Right forelimb (tissue), 1 donor: ENCODE results near the gene PAIP2.

Source experiments
- DNase-seq: peaks from one replicate; pipeline ENCODE4 v3.0.0-alpha.2; 2018

PAIP2 gene

DNA sequence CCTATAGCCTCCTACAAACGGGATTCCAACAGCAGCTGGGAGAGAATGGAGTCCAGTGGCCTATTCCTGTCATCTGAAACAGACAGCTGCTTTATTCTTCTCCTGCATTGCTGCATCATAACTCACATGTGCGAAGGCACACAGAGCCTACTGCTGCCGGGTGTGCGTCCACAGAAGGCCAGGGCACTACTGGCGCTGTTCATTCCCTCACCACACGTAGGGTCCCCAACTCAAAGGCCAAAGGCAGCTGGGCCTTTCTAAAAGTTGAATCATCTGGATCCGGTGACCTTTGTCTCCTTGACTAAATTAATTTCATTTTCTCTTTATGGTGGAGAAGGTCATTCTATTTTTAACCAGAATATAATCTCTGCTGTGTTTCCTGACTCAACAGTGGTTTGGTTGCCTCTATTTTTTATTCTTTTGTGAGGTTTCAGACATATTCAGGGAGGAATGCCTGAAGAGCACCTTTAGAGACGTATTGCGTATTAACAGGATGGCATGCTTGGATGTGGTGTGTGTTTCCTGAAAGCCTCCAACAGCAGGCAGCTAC lies 73.0 kb downstream of the PAIP2 start:
- no peak for DNase-seq

DNA sequence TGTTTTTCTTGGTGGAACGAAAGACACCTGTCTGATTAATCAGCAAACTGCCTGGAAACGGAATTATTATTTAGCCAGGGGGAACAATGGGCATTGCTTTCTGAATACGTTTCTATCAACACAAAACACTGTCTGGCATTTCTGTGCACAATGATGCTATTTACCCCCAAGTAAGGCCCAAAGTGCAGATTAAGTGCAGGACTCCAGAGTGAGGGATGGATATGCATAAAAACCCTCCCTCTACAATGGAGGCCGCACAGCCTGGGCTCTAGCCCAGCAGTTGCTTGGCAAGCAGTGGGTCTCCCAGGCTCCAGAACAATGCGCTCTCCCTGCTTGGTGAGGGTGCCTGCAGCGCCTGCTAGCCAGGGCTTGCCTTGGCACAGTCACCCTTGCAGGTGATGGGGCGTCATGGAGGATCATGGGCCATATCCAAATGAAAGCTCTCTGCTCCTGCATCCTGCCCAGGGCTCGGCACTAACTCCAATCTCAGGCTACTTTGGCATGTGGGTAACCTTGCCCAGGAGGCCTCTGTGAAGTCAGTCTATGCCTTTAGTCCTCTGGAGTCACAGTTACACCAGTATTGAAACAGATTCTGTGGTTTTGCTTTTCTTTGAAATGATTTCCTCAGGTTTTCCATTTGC lies 73.7 kb downstream of the PAIP2 start:
- no peak for DNase-seq

DNA sequence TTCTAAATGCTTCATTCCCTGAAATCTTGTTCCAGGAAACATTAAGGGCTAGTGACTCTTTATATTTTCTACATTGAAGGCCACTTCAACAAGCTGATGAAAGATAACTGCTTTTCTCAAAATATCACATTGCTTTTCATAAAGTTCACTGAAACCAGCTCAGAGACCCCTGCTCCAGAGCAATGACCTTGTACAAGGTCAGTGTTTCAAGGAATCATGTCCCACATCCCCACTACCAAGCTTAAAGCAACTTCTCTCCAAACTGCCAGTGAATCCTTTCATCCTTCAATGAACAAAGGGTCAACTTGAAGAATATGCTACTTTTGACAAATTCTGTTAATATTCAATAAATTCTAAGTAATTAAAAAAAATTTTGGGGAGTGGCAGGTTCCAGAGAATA lies 74.2 kb downstream of the PAIP2 start:
- DNase-seq, result no peak

DNA sequence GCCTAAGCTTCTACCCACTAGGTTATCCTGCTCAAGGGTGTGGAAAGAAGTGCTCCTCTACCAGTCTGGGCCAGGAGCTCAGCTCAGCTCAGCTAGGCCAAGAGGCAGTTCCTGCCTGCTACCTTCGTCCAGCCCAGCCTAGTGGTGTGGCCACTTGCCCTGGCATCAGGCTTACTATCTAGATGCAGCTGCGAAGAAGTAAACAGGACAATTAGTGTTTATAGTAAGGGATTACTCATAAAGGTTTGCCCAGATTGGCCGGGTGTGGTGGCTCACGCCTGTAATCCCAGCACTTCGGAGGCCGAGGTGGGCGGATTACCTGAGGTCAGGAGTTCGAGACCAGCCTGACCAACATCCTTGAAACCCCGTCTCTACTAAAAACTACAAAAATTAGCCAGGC lies 75.0 kb downstream of the PAIP2 start:
- DNase-seq, result no peak

DNA sequence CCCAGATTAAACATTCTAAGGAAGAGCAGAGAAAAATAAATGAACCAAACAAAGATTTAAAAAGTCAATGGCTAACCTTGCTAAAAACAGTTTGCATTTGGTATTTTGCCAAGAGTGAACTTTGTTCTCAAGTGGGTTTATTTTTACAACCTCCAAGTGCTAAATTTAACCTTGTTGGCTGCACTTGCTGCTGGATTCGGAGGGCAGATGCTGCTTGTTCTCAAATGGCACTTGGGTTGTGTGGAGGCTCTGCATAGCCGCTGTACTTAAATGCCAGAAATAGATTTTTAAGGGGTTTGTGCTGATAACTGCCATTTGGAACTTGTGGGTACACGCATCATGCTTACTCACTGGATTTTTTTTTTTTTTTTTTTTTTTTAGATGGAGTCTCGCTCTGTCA lies 75.6 kb downstream of the PAIP2 start:
- DNase-seq, result no peak

DNA sequence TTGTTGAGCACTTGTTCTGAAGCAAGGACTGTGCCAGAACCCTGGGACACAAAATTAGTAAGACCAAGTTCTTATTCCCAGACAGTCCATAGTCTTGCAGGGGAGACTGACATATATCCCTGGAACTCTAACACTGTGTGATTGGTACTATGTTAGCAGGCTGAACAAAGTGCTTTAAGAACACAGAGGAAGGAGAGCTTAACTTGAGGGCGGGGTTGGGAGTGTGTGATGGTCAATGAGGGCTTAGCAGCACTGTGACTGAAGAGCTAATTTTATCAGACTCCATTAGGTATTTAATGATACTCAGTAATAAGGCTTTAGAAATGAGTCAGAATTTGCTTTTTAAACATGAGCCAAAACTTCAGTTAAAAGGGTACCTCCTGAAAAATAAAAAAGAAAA lies 77.1 kb downstream of the PAIP2 start:
- DNase-seq, result no peak
